Measurements from ENCODE around the gene RHOB. TPM values are rescaled to one million over a fixed set of nuclear protein-coding genes. Genes with fewer than 3 reads are reported as not detected.
"Not testable (repeated sequence)": the region's sequence is repeated elsewhere in the genome, so short reads cannot be mapped to it uniquely, and the experiment has no call there.

Gene RHOB
- total RNA-seq, 1 donor from 2014 or later, result 135 TPM

DNA sequence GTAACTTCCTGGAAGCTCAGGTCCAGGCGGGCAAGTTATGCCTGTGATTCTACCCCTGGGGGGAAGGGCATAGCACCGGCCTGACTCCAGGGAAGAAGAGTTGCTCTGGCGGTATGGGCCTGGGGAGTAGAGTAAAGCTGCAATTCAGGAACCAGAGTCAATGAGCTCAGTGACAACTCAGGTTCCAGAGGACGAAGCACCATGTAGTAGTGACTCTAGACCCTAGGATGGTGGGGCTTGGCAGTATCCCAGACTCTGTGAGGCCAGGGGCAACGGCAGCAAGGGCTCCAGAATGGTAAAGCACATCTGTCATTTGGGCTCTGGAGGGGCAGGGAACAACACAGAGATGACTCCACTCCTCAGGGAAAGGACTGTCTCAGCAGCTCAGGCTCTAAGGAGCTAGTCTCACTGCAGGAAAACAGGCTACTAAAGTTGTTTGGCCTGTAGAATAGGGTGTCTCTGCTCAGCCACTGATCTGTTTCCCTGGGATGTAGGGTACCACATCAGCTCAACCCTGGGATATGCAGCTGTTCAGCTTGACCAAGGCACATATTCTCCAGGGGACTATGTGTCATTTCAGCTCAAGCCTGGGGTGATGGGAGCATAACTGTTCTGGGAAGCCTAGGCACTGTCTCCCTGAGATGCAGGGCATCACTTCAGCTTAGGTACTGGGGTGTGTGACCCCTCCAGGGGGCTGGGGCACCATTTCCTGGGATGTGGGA is 36.2 kb upstream of the RHOB start:
- no peak for DNase-seq
- H3K27me3 Mint-ChIP-seq (ENCODE audit: unreplicated experiment), result peaks cover 5% of the 10 kb centered on the region

DNA sequence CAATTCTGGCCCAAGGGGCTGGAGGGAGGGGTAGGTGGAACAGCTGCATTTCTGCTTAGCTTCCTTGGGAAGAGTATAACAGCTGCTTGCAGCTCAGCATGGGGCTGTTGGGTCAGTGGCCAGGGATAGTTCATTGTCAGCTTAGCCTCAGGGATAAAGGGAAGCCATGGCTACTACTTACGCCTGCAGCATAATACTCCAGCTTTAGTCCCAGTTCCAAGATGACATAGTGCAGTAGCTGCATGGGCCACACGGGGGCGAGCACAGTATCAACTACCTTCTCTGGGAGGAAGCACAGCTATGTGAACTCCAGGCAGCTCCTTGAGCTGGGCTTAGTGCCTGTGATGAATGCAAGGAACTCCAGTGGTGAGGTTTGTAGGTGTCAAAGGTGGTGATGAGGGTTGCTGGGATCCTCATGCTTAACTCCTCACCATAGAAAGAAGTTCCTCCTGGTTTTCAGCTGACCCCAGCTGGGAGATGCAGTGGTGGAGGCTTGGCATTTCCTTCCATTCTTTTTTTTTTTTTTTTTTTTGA is 35.4 kb upstream of the RHOB start:
- TF ChIP-seq, protein P1, sequence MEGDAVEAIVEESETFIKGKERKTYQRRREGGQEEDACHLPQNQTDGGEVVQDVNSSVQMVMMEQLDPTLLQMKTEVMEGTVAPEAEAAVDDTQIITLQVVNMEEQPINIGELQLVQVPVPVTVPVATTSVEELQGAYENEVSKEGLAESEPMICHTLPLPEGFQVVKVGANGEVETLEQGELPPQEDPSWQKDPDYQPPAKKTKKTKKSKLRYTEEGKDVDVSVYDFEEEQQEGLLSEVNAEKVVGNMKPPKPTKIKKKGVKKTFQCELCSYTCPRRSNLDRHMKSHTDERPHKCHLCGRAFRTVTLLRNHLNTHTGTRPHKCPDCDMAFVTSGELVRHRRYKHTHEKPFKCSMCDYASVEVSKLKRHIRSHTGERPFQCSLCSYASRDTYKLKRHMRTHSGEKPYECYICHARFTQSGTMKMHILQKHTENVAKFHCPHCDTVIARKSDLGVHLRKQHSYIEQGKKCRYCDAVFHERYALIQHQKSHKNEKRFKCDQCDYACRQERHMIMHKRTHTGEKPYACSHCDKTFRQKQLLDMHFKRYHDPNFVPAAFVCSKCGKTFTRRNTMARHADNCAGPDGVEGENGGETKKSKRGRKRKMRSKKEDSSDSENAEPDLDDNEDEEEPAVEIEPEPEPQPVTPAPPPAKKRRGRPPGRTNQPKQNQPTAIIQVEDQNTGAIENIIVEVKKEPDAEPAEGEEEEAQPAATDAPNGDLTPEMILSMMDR (IDR thresholded peaks at IDR 0.05; ENCODE audit: partially characterized antibody, unreplicated experiment), result peak; percentile 77
- no peak overlapping the region for H3K27ac Mint-ChIP-seq (ENCODE audit: unreplicated experiment)

More for the DNA sequence above, 36.2 kb upstream of the RHOB start:
- no peak overlapping the region for H3K27ac Mint-ChIP-seq (ENCODE audit: unreplicated experiment)
- peaks cover 4% of the 10 kb centered on the region for H3K9me3 Mint-ChIP-seq (ENCODE audit: unreplicated experiment)
- no peaks in the 10 kb centered on the region for H3K4me1 Mint-ChIP-seq (ENCODE audit: low read depth, unreplicated experiment)
- TF ChIP-seq, protein P1 (IDR thresholded peaks at IDR 0.05; ENCODE audit: partially characterized antibody, unreplicated experiment), result no peak
- H3K36me3 Mint-ChIP-seq (ENCODE audit: unreplicated experiment), result peaks cover 22% of the 10 kb centered on the region
- no peak overlapping the region for H3K4me3 Mint-ChIP-seq (ENCODE audit: unreplicated experiment)

DNA sequence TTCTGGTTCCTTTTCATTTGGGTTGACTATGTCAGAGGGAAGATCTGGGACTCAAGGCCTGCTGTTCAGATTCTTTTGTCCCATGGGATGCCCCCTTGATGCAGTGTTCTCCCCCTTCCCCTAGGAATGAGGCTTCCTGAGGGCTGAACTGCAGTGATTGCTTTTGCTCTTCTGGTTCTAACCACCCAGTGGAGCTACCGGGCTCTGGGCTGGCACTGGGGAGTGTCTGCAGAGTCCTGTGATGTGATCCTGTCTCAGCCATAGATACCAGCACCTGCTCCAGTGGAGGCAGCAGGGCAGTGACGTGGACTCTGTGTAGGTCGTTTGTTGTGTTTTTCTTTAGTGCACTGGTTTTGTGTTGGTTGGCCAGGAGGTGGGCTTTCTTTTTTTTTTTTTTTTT is 32.1 kb upstream of the RHOB start:
- H3K9me3 Mint-ChIP-seq (ENCODE audit: unreplicated experiment), result no peaks in the 10 kb centered on the region
- H3K27ac Mint-ChIP-seq (ENCODE audit: unreplicated experiment), result no peak overlapping the region
- no peak for DNase-seq
- TF ChIP-seq, protein P1 (IDR thresholded peaks at IDR 0.05; ENCODE audit: partially characterized antibody, unreplicated experiment), result no peak
- peaks cover 3% of the 10 kb centered on the region for H3K27me3 Mint-ChIP-seq (ENCODE audit: unreplicated experiment)
- no peak overlapping the region for H3K4me3 Mint-ChIP-seq (ENCODE audit: unreplicated experiment)
- H3K4me1 Mint-ChIP-seq (ENCODE audit: low read depth, unreplicated experiment), result no peaks in the 10 kb centered on the region
- peaks cover 9% of the 10 kb centered on the region for H3K36me3 Mint-ChIP-seq (ENCODE audit: unreplicated experiment)

More for the DNA sequence above, 35.4 kb upstream of the RHOB start:
- DNase-seq, result peak; percentile 82
- Mint-ChIP-seq H3K36me3 (ENCODE audit: unreplicated experiment) (peaks cover 22% of the 10 kb centered on the region), H3K4me1 (ENCODE audit: low read depth, unreplicated experiment) (no peaks in the 10 kb centered on the region), H3K9me3 (ENCODE audit: unreplicated experiment) (peaks cover 4% of the 10 kb centered on the region), H3K4me3 (ENCODE audit: unreplicated experiment) (no peak overlapping the region), H3K27me3 (ENCODE audit: unreplicated experiment) (peaks cover 5% of the 10 kb centered on the region)

DNA sequence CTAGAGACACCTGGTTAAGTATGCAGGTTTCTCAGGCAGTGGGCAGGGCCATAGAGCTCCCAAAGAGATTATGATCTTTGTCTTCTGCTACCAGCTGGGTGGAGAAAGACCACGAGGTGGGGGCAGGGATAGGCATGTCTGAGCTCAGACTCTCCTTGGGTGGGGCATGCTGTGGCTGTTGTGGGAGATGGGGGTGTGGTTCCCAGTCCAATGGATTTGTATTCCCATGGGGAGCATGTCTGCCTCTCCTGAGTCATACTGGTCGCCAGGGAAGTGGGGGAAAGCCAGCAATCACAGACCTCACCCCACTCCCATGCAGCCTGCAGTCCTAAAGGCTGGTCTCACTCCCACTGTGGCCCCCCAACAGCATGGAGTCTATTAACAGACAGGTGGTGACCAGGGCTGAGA is 31.4 kb upstream of the RHOB start:
- TF ChIP-seq, protein P1 (IDR thresholded peaks at IDR 0.05; ENCODE audit: partially characterized antibody, unreplicated experiment), result no peak
- Mint-ChIP-seq H3K36me3 (ENCODE audit: unreplicated experiment) (peaks cover 6% of the 10 kb centered on the region), H3K27me3 (ENCODE audit: unreplicated experiment) (peaks cover 3% of the 10 kb centered on the region), H3K4me1 (ENCODE audit: low read depth, unreplicated experiment) (no peaks in the 10 kb centered on the region), H3K9me3 (ENCODE audit: unreplicated experiment) (no peaks in the 10 kb centered on the region), H3K27ac (ENCODE audit: unreplicated experiment) (no peak overlapping the region), H3K4me3 (ENCODE audit: unreplicated experiment) (no peak overlapping the region)
- DNase-seq, result no peak

DNA sequence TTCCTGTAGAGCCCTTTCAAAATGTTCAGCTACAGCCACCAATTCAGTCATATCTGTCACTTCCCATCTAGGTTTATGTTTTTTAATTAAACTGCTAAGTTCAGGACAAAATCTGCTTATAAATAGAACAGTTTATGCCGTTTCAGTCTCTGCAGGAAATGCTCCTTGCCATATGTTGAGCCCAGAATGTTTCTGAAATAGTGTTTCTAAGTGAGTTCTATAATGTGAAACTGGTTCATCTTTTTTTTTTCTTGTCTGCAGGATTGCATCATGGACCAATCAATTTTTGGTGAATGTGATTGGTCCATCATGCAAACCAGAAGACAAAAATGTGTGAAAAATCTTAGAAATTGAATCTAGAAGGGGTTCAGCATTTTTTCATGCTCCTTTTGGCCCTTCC is 30.2 kb upstream of the RHOB start:
- no peak for DNase-seq
- Mint-ChIP-seq H3K27ac (ENCODE audit: unreplicated experiment) (no peak overlapping the region), H3K27me3 (ENCODE audit: unreplicated experiment) (peaks cover 3% of the 10 kb centered on the region), H3K36me3 (ENCODE audit: unreplicated experiment) (peaks cover 6% of the 10 kb centered on the region), H3K4me1 (ENCODE audit: low read depth, unreplicated experiment) (no peaks in the 10 kb centered on the region), H3K4me3 (ENCODE audit: unreplicated experiment) (no peak overlapping the region), H3K9me3 (ENCODE audit: unreplicated experiment) (no peaks in the 10 kb centered on the region)
- TF ChIP-seq, protein P1 (IDR thresholded peaks at IDR 0.05; ENCODE audit: partially characterized antibody, unreplicated experiment), result no peak

DNA sequence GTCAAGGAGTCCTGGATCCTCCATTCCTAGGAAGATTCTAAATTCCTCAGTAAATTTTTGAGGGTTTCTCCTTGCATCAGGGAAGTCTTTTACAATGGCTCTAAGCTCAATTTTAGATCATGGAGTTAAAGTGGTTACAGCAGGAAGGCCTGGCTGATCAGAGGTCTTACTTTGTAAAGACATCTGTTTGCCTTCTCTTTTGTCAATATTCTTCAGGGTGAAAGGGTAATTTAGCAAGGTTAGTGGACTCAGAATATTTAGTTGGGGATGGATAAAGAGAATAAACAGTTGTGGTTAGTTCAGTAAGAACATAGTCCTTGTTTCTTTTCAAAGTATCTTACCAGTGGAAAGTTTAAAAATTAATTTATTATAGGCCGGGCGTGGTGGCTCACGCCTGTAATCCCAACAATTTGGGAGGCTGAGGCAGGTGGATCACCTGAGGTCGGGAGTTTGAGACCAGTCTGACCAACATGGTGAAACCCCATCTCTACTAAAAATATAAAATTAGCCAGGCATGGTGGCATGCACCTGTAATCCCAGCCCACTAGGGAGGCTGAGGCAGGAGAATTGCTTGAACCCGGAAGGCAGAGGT is 29.5 kb upstream of the RHOB start:
- H3K4me1 Mint-ChIP-seq (ENCODE audit: low read depth, unreplicated experiment); H3K27ac Mint-ChIP-seq (ENCODE audit: unreplicated experiment); H3K27me3 Mint-ChIP-seq (ENCODE audit: unreplicated experiment); H3K4me3 Mint-ChIP-seq (ENCODE audit: unreplicated experiment); H3K36me3 Mint-ChIP-seq (ENCODE audit: unreplicated experiment); DNase-seq; H3K9me3 Mint-ChIP-seq (ENCODE audit: unreplicated experiment): not testable (repeated sequence)
